DMS53 treated with DMSO at 0.1 percent for 48 hours (cell line): Measurements from ENCODE around the gene DNAJB6.

Experiments
- DNase-seq: peaks from one replicate; lab custom pipeline; 2025; ENCODE audit not compliant: unreplicated experiment; lab: John Stamatoyannopoulos, UW

Gene DNAJB6

DNA sequence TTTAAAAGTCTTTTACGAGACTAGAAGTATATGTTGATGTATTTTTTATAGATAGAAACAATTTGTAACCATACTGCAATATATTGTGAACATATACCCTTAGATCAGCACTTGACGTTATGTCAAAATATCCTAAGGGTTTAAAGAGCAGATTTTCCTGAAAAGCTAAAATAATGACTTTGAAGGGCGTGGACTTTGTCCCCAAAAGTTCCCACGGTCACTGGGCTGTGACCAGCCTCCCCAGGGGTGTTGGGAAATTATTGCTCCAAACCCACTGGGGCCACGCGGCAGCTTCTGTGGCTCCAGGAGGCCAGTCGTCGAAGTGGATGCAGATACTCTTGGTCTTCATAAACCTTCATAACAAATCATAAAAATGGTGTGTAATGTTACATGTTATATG is 29.9 kb downstream of the DNAJB6 start:
- DNase-seq: no peak

DNA sequence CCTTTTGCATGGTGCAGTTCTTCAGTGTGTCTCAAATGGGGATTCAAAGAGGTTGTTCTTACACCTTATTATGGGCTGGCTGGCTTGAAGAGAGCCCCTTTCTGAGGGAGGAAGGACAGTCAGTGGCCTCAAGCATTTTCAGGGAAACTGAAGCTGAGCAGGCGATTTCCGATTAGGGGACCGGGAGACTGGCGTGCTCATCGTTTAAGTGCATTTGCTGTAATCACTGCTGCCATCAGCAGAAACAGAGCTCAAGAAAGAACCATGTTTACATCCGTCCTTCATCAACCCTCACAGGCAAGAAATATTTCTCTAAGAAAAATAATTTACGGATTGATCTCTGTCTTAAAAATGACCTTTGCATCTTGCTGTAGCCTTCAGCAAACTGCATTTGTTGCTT is 32.2 kb downstream of the DNAJB6 start:
- DNase-seq: no peak

DNA sequence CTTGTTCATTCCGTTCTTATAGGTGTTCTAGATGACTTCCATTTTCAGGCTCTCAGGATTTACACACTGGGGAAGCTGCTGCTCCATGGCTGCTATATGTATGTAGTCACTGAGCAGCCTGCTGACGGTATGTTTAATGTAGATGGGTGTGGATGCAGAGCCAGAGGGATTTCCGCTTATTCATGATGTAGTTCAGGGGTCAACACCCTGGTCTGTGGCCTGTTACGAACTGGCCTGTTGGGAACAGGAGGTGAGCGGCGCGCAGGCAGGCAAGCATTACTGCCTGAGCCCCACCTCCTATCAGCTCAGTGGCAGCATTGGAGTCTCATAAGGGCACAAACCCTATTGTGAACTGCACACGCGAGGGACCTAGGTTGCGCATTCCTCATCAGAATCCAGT is 33.9 kb downstream of the DNAJB6 start:
- DNase-seq: no peak

DNA sequence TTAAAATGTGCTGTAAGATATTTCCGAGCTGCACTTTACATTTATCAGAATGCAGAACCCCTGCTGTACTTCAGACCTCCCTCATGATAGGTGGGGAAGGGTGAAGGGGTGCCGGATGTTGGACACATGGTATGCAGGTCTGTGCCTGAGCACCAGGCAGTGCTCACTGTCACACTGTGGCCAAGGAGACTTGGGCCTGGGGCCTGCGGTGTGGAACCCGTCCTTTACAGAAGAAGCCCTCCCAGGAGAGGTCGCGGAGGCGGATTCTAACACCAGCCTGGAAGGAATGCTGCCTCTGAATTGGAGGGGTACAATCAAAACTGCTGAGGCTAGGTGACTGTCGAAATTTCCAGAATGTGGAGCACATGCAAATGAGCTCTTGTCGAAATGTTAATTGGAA is 34.5 kb downstream of the DNAJB6 start:
- DNase-seq: no peak

DNA sequence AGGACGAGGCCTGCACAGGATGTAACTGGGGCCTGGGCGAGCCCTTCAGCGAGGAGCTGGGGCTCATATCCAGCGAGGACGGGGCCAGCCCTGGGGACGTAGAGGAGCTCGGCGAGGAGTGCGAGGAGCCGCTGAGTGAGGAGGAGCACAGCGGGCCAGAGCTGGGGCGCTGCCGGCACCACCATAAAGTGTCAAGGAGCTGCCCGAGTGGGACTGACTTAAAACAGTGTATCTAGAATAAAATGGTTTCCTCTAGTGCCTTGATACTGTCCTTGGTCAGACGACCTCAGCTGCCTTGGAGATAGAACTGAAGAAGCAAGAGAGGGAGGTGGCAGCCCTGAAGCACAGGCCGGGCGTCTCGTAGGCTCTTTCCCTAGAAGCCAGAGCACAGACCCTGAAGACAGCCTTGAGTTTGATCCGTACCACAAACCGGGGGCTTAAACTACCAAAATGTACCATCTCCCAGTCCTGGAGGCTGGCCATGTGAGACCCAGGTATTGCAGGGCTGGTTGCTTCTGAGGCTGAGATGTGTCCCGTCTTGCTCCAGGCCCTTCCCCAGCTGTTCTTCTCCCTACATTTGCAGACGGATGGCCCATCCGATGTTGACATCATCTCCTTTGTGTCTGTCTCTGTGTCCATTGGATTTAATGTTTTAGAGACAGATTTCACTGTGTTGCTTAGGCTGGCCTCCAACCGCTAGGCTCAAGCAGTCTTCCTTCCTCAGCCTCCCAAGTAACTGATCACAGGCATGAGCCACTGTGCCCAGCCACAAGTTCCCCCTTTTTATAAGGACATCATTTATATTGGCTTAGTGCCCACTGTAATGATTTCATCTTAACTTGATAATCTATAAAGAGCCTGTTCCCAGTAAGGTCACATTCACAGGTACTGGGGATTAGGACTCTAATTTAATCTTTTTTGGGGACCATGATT is 35.8 kb downstream of the DNAJB6 start:
- no peak for DNase-seq

DNA sequence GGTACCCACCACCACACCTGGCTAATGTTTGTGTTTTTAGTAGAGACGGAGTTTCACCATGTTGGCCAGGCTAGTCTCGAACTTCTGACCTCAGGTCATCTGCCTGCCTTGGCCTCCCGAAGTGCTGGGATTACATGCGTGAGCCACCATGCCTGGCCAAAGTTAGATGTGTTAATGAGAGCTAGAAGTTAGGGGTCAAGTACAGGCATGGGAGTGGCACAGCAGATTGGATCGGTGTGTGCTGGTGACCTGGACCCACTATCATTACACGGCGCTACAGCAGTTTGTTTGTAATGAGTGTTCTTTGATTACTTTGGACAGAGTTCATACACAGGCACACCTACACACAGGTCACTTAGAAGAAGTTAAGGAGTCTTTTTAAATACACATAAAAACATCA is 36.7 kb downstream of the DNAJB6 start:
- DNase-seq: no peak

DNA sequence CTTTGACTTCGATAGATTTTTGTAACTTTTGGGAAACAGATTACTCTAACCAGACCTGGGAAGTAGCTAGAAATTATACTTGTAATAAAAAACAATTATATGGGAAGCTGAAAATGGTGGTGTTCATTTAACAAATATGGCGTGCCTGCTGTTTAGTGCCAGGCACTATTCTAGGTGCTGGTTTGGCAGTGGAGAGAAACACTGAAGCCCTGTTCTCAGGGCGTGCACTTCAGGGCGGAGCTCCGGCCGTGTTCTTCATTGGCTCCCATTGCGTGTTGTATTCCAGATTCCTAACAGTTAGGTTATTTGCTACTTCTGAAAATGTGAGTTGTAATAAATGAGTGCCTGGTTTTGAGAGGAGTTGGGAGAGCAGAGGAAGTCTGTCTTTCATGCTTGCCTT is 38.6 kb downstream of the DNAJB6 start:
- no peak for DNase-seq

DNA sequence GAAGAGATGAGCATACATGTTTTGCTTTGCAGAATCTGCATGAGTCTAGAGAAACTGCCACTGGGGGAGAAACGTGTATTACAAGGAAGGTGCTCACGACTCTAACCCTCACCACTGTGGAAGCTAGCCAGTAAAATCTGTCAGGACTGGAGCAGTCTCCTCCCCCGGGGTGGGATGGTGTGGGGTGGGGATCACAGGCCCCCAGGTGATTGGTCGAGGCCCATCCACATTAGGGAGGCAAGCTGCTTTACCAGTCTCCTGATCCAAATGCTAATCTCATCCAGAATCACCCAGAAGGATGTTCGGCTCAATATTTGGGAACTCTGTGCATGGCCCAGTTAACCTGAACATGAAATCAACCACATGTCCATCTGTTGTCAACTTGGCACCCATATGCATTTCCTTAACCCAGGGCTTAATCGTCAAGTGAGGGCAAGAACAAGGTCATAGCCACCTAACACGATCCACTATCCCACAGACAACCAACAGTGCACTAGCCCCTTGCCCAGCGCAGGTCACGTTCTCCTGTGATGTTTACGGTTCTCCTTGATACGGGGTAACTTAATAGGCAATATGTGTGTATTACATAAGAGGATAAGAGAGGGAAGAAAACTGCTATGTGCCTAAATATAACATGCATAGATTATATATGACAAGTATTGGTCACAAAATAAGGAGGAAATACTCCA is 40.8 kb downstream of the DNAJB6 start:
- DNase-seq: no peak

DNA sequence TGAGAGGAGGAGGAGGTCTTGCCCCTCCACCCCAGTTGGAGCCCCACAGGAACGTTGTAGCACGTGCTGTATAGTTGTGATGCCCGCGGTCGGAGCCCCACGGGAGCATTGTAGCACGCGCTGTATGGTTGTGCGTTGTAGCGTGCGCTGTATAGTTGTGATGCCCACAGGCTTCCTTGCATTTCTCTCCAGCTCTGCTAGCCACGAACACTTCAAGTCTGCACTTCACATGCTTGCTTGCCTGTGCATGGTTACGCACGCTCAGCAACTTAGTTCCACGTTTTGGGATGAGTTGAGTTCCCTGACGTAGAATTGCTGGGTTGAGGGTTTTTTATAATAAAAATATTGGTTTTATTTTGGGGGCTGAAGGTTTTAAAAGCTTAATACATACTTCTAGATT is 41.6 kb downstream of the DNAJB6 start:
- no peak for DNase-seq

DNA sequence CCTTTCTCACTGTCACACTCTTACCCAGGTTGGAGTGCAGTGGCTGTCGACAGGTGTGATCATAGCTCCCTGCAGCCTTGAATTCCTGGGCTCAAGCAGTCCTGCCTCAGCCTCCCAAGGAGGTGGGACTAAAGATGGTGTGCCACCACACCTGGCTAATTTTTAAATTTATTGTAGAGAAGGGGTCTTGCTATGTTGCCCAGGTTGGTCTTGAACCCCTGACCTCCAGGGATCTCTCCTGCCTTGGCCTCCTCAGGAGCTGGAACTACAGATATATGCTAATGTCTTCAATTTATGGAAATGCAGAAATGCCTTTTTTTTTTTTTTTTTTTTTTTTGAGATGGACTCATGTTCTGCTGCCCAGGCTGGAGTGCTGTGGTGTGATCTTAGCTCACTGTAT is 42.7 kb downstream of the DNAJB6 start:
- no peak for DNase-seq

DNA sequence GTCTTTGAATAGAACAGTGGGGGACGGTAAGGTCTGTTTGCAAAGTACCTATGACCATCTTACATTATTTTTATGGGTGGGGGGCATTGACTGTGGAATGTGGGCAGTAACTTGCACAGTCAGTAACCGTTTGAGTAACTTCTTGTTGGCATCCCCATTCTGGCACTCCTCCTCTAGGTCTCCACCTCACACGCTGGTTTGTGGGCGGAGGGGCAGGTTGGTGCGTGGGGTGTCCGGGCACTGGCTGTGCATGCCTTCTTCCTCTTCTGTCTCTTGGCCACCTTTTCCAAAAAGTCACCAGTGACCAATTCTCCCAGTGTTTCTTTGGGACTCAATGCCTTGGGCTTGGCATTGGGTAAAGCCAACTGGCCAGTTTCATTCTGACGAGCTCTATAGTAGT is 43.6 kb downstream of the DNAJB6 start:
- no peak for DNase-seq

DNA sequence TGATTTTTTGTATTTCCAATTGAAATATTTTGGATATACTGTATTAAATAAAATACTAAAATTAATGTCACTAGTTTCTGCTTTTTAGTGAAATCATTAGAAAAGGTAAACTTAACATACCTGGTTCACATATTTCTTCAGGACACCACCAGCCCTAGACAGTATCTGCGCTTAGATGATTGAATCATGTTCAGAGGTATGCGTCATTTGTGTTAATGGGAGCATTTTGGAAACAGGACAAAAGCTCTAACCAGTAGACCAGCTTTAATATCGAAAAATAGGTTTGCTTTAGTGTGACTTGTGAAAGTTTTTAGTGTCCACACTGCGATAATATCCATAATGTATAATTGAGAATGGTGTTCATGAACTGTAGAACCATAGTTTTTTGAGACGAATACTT is 47.1 kb downstream of the DNAJB6 start:
- no peak for DNase-seq

DNA sequence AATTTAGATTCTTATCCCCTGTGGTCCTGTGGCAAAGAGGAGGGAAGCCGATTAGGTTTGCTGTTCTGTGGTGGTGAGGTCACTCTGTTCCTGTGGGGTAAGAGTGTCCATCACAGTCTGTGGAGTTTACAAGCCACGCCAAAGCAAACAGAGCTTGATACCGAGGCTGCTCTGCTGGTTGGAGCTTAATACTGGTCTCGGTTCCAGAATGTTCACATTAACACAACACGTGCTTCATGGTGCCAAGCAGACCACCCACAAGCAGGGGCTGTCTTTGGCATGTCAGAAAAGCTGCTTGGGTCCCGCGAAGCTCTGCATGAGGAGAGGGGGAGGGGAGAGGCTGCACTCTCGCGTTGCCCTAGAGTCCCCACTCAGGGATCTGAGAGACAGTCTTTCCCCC is 47.5 kb downstream of the DNAJB6 start:
- DNase-seq: no peak

DNA sequence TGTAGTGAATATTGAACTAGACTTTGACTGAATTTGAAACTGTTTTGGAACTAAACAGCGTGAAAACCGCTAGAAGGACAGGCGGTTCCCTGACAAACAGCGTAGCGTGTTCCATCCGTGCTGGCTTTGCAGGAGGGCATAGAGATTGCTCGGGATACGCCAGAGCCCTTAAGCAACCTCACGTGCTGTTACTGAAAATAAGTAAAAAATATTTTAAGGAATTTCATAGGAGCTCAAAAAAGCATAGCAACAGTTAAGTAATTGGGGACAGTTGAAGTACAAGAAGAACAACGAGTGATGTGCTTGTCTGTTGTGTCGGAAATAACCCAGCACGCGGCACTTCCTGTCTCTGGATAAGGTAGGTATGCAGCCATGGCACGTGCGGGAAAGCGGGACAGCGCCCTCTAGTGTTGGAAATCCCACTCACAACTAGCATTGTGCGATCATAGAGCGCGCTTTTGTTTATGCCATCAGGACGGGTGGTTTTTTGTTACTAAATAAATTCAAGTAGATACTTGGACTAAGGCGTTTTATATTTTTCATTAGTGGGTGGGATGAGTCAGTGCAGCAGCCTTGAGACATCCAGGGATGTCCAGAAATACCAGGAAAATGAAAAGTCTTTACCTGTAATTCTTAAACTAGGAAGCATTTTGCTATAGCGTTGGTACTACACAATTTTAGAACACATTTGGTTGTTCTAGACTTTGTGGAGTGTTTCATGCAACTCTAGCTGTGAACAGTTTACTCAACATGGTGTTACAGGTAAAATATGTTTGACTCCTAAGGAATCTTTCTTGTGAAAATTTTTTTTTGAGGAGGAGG is 50.4 kb downstream of the DNAJB6 start:
- DNase-seq: peak; percentile 91

DNA sequence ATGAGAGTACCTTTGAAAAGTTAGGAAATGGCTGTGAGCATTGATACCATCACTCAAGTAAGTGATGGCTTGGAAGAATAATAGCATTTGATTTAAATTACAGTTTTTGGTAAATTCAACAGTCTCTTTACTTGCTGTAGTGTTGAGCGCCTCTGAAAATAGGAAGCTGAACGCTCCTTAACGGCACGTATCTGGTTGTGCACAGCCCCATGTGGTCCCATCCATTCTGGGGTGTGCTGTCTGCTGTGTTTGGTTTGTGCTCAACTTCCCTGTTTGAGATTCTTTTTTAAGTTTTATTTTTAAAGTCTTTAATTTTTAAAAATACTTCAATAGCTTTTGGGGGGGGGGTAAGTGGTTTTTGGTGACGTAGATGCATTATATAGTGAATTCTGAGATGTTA is 51.5 kb downstream of the DNAJB6 start:
- no peak for DNase-seq

DNA sequence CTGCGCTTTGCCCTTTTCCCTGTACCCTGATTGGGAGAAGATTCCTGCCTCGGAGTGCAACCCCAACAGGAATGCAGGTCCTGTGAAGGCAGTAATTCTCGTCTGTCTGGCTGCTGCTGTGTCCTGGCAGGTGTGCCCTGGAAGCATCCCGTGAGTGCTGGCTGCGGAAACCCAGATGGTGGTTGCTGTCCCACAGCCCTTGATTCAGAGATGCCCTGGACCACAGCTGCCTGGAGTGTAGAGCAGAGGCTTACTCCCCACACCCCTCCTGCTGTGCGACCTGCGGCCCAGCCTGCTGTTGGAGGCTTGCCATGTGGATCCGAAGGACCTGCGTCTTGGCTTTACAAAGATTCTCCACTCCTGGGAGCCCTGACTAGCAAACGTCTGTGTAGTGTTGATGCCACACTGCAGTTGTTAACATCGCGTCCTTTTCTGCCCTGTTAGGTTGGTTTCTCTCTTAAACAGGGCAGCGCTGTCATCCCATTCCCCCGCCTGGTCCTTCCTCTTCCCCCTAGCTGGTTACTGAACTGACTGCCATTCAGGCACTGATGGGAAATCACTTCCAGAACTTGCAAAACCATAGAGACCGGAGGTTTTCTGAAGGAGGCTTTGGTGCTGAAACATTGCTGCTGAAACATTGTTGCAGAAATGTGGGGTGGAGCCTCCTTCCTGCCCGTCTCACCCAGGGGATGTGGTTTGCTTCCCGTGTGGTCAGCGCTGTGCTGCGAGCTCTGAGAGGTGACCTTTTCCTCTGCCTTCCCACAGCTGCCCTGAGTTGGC is 53.3 kb downstream of the DNAJB6 start:
- no peak for DNase-seq

DNA sequence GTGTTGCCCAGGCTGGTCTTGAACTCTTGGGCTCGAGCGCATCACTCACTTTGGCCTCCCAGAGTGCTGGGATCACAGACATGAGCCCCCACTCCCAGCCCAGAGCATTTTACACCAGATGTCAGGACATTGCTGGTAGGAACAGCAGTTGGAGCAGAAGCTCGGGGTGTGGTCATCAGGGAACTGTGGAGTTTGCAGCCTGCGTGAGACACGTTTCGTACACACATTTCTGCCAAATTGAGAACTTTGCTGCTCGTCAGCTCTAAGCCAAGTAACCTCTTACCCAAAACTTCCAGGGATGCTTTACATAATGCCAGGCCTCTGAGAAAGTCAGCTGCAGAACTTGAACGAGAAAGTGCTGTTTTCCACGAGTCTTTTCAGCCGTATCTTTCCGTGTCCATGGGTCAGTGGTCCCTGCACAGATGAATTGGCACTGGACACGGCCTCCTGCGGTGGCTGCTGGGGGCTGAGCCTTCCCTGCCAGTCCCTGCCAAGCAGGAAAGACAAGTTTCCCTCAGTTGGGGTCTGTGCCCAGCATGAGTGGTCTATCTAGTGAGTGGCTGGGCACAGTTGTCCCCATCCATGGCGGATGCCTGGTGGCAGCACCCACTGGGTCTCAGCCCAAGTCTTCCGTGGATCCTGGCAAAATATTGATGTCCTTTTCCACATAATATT is 54.4 kb downstream of the DNAJB6 start:
- DNase-seq: no peak

DNA sequence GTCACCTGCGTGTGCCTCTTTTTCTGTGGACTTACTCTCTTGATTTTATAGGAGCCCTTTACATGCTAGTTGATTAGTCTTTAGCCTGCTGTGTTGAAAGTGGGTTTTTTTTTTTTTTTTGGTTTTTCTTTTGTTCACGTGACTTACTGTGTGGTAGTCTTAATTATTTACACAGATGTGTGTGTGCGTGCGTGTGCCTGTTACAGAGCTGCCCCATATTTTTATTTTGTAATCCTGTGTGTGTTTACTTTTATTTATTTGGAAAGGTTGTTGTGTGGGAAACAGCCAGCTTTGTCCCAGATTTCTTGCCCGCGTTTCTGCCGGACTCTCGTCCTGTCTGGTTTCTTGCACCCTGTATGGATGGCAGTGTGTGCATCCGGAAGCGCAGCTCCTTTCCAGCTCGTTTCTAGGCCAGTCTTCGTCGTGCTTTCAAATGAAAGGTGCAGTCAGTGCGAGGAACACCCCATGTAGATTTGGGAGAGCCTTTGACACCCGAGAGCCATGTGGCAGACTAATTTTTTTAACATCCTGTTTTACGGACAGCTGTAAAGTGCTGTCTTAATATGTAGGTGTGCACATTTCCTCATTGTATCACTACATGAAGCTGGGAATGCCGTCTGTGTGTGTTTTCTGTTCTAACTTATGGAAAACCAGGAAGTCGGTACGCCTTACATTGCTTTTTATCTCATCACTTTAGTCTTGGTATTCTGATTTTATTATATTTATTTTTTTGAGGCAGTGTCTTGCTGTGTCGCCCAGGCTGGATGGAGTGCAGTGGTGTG is 55.6 kb downstream of the DNAJB6 start:
- DNase-seq: no peak
